Measurements from ENCODE around the gene SMG7.

The SMG7 gene

DNA sequence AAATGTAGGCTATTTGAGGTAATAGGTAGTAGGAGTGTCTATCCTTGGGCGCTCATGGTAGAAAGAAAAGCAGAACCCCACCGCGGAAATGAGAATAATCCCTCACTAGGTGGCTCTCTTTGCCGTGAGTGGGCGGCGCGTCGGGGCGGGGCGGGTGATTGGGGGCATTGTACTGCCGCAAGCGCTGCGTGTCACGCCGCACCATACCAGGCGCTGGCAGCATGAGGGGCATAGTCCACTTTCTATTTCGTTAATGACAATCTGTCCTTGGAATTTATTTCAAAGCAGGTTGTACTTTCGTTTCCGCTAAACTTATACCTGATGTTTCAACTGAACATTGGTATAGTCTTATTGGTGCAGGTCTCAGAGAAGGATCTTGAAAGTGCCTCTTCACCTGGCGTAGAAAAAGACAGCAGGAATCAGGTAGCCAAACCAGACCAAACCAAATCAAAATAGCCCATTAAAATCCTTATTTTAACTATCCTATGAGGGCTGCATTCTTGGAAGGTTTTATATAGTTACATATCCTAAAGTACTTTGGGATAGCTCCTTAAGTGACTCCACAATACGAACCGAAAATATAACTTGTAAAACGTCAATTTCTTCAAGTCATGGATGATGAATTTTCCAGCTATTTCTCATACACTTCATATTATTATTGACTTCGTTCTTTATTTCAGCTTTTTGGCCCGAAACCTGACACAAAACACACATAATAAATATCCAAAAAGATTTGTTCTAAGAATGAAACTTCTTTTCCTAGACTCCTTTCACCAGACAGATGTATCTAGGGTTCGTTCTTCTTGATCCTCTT lies 1.9 kb upstream of the SMG7 start:
- Histone ChIP-seq H3K9ac (ENCODE audit: low read length) (peak overlapping the region; percentile 98), H3K27me3 (ENCODE audit: insufficient read depth, low read length) (no peaks in the 10 kb centered on the region), H3K4me2 (ENCODE audit: low read length) (peak overlapping the region; percentile 94)

GRCh38 chr1:183470961-183471742 lies 1.1 kb upstream of the SMG7 start:
- Histone ChIP-seq H3K27me3 (ENCODE audit: insufficient read depth, low read length) (no peaks in the 10 kb centered on the region), H3K36me3 (ENCODE audit: insufficient read depth, low read length) (no peaks in the 10 kb centered on the region), H3K4me3 (ENCODE audit: low read depth, low read length, poor library complexity, severe bottlenecking) (peak overlapping the region; percentile 98), H3K9me3 (ENCODE audit: low read length) (no peaks in the 10 kb centered on the region), H3K9me2 (ENCODE audit: low read depth, low read length) (no peaks in the 10 kb centered on the region), H3K4me1 (ENCODE audit: insufficient read depth, low read length, severe bottlenecking) (peaks cover 17% of the 10 kb centered on the region), H3K79me2 (ENCODE audit: insufficient read depth, low read length) (peaks cover 36% of the 10 kb centered on the region), H3K9ac (ENCODE audit: low read length) (peak overlapping the region; percentile 98), H3F3A (ENCODE audit: insufficient read depth, low read length) (no peaks in the 10 kb centered on the region), H3K27ac (ENCODE audit: low read depth, low read length, poor library complexity, severe bottlenecking) (peak overlapping the region; percentile 83), H4K20me1 (ENCODE audit: insufficient read depth, low read length) (no peaks in the 10 kb centered on the region), H3K4me2 (ENCODE audit: low read length) (peak overlapping the region; percentile 94), H2AFZ (ENCODE audit: low read length) (peak overlapping the region; percentile 39)
- TF ChIP-seq CTCF (IDR thresholded peaks at IDR 0.05; ENCODE audit: low read length) = peak; percentile 20; the same call in 1 of the 2 replicates
- no peak for TF ChIP-seq EZH2 (IDR thresholded peaks at IDR 0.05; ENCODE audit: borderline replicate concordance, low read length)

More for the DNA sequence above, 1.9 kb upstream of the SMG7 start:
- Histone ChIP-seq H3K36me3 (ENCODE audit: insufficient read depth, low read length) (no peaks in the 10 kb centered on the region), H4K20me1 (ENCODE audit: insufficient read depth, low read length) (no peaks in the 10 kb centered on the region), H3K4me1 (ENCODE audit: insufficient read depth, low read length, severe bottlenecking) (peaks cover 17% of the 10 kb centered on the region), H2AFZ (ENCODE audit: low read length) (peak overlapping the region; percentile 17), H3K4me3 (ENCODE audit: low read depth, low read length, poor library complexity, severe bottlenecking) (peak overlapping the region; percentile 98), H3K27ac (ENCODE audit: low read depth, low read length, poor library complexity, severe bottlenecking) (peak overlapping the region; percentile 83), H3K9me2 (ENCODE audit: low read depth, low read length) (no peaks in the 10 kb centered on the region), H3K9me3 (ENCODE audit: low read length) (no peaks in the 10 kb centered on the region), H3K79me2 (ENCODE audit: insufficient read depth, low read length) (peaks cover 28% of the 10 kb centered on the region), H3F3A (ENCODE audit: insufficient read depth, low read length) (no peaks in the 10 kb centered on the region)
- TF ChIP-seq CTCF (IDR thresholded peaks at IDR 0.05; ENCODE audit: low read length) (peak; percentile 64), EZH2 (IDR thresholded peaks at IDR 0.05; ENCODE audit: borderline replicate concordance, low read length) (no peak)

DNA sequence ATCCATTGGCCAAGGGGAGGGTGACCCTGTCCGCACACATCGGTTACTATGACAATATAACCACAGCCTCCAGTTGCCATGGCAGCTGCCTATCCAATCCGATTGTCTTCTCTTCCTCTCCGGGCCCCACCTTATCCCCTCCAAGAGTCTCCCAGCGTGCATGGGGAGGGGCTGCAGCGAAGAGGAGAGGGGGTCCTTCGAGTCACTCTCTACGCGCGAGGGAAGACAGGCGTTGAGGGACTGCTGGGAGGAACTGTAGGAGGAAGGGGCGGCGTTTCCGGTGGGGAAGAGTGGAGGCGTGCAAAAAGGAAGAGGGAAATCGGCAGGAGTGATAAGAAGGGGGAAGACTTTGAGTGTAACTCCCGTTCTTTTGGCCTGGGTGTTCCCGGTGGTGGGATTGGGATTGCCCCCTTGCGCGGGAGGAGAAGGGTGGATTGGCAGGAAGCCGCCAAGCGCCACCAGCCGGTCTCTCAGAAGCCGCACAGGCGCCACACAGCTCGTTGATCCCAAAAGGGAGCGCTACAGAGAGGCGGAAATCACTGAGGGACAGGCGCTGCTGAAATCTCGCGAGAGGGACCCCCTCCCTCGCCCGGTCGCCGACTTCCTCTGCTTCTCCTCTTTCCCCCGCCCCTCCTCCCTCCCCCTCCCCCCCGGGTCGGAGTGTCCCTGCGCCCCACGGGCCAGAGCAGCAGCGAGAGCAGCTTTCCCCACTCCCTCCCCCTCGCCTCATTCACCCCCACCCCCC lies 384 bp upstream of the SMG7 start:
- no peaks in the 10 kb centered on the region for H4K20me1 ChIP-seq (ENCODE audit: insufficient read depth, low read length)
- H3K9ac ChIP-seq (ENCODE audit: low read length) = peak overlapping the region; percentile 98
- peak overlapping the region; percentile 94 for H3K4me2 ChIP-seq (ENCODE audit: low read length)
- H3K27me3 ChIP-seq (ENCODE audit: insufficient read depth, low read length) = no peaks in the 10 kb centered on the region
- no peaks in the 10 kb centered on the region for H3K9me2 ChIP-seq (ENCODE audit: low read depth, low read length)
- peaks cover 44% of the 10 kb centered on the region for H3K79me2 ChIP-seq (ENCODE audit: insufficient read depth, low read length)
- peak overlapping the region; percentile 98 for H3K4me3 ChIP-seq (ENCODE audit: low read depth, low read length, poor library complexity, severe bottlenecking)
- peak overlapping the region; percentile 83 for H3K27ac ChIP-seq (ENCODE audit: low read depth, low read length, poor library complexity, severe bottlenecking)
- TF ChIP-seq EZH2 (IDR thresholded peaks at IDR 0.05; ENCODE audit: borderline replicate concordance, low read length) (no peak), CTCF (IDR thresholded peaks at IDR 0.05; ENCODE audit: low read length) (no peak)
- no peaks in the 10 kb centered on the region for H3K9me3 ChIP-seq (ENCODE audit: low read length)
- peak overlapping the region; percentile 39; the same call in 1 of the 2 replicates for H2AFZ ChIP-seq (ENCODE audit: low read length)
- peaks cover 17% of the 10 kb centered on the region for H3K4me1 ChIP-seq (ENCODE audit: insufficient read depth, low read length, severe bottlenecking)
- no peaks in the 10 kb centered on the region for H3K36me3 ChIP-seq (ENCODE audit: insufficient read depth, low read length)
- no peaks in the 10 kb centered on the region for H3F3A ChIP-seq (ENCODE audit: insufficient read depth, low read length)
